Tibial nerve (tissue), 4 donors: ENCODE measurements around the gene CMIP.

Source experiments
- CTCF ChIP-seq, 5 experiments: fragments of 200-600 bp in 3 of 5; fragments of 450-650 bp in 2 of 5; sonication (generic) in 3 of 5; IDR thresholded peaks; one replicate each; pipeline ENCODE4 v1.5.1; 2016 to 2019; ENCODE audit warnings: antibody characterized with exemption in 5 of 5, mild to moderate bottlenecking in 3 of 5, moderate library complexity in 2 of 5
- EP300 ChIP-seq, 2 donors: sonication (generic); formaldehyde crosslinking; IDR thresholded peaks; one replicate each; pipeline ENCODE4 v1.6.1; 2017; ENCODE audit warnings: antibody characterized with exemption in 2 of 2, mild to moderate bottlenecking in 1 of 2
- POLR2A ChIP-seq, 2 donors: fragments of 450-650 bp; IDR thresholded peaks; one replicate each; pipeline ENCODE4 v1.6.1; 2017; ENCODE audit warnings: antibody characterized with exemption in 2 of 2, mild to moderate bottlenecking in 2 of 2, moderate library complexity in 2 of 2

GRCh38 chr16:81587626-81588160 lies 143.1 kb downstream of the CMIP start:
- TF ChIP-seq CTCF (IDR thresholded peaks at IDR 0.05) (no peak), POLR2A (IDR thresholded peaks at IDR 0.05) (no peak), EP300 (IDR thresholded peaks at IDR 0.05) (no peak)
